ENCODE results near the gene MAD1L1.

MAD1L1 gene

GRCh38 chr7:2051707-2052656 is 180.8 kb downstream of the MAD1L1 start:
- no peaks in the 10 kb centered on the region for H3K9me3 ChIP-seq (ENCODE audit: insufficient read depth, low read depth, low read length)
- H3K4me1 ChIP-seq (ENCODE audit: insufficient read depth, low read length) = no peaks in the 10 kb centered on the region; the same call in 1 of the 2 replicates
- H3K27ac ChIP-seq (ENCODE audit: low read depth, low read length) = no peak overlapping the region
- no peaks in the 10 kb centered on the region for H3K27me3 ChIP-seq (ENCODE audit: insufficient read depth, low read length)
- WGBS = 91% methylated on average over 29 of the region's 30 CpGs
- H3K36me3 ChIP-seq (ENCODE audit: insufficient read depth, low read length) = peaks cover 2% of the 10 kb centered on the region; the same call in 1 of the 2 replicates
- no peak overlapping the region for H3K4me3 ChIP-seq (ENCODE audit: low read length)
- H3K9ac ChIP-seq (ENCODE audit: low read depth, low read length) = no peak overlapping the region; the same call in 1 of the 2 replicates

- WGBS = 96% methylated on average over 7 of the region's 7 CpGs
Measured at GRCh38 chr7:2050511-2050866, 182.3 kb downstream of the MAD1L1 start.

GRCh38 chr7:2049782-2050510 is 182.8 kb downstream of the MAD1L1 start:
- Histone ChIP-seq H3K27me3 (ENCODE audit: insufficient read depth, low read length) (no peaks in the 10 kb centered on the region), H3K4me1 (ENCODE audit: insufficient read depth, low read length) (no peaks in the 10 kb centered on the region; the same call in 1 of the 2 replicates), H3K9me3 (ENCODE audit: insufficient read depth, low read depth, low read length) (no peaks in the 10 kb centered on the region), H3K27ac (ENCODE audit: low read depth, low read length) (no peak overlapping the region), H3K4me3 (ENCODE audit: low read length) (no peak overlapping the region), H3K9ac (ENCODE audit: low read depth, low read length) (no peak overlapping the region), H3K36me3 (ENCODE audit: insufficient read depth, low read length) (peaks cover 2% of the 10 kb centered on the region; the same call in 1 of the 2 replicates)
- 95% methylated on average over 37 of the region's 37 CpGs for WGBS

More at GRCh38 chr7:2050511-2050866, 182.3 kb downstream of the MAD1L1 start:
- peaks cover 2% of the 10 kb centered on the region; the same call in 1 of the 2 replicates for H3K36me3 ChIP-seq (ENCODE audit: insufficient read depth, low read length)
- no peaks in the 10 kb centered on the region for H3K27me3 ChIP-seq (ENCODE audit: insufficient read depth, low read length)
- H3K4me1 ChIP-seq (ENCODE audit: insufficient read depth, low read length) = no peaks in the 10 kb centered on the region; the same call in 1 of the 2 replicates
- no peak overlapping the region for H3K4me3 ChIP-seq (ENCODE audit: low read length)
- H3K9me3 ChIP-seq (ENCODE audit: insufficient read depth, low read depth, low read length) = no peaks in the 10 kb centered on the region
- H3K27ac ChIP-seq (ENCODE audit: low read depth, low read length) = no peak overlapping the region
- H3K9ac ChIP-seq (ENCODE audit: low read depth, low read length) = no peak overlapping the region

- no peaks in the 10 kb centered on the region; the same call in 1 of the 2 replicates for H3K36me3 ChIP-seq (ENCODE audit: insufficient read depth, low read length)
- WGBS = 89% methylated on average over 15 of the region's 15 CpGs
- H3K9ac ChIP-seq (ENCODE audit: low read depth, low read length) = no peak overlapping the region
- H3K27ac ChIP-seq (ENCODE audit: low read depth, low read length) = 0 out of 2 replicates have a peak overlapping the region, but pooled peaks have one; percentile 18
- H3K27me3 ChIP-seq (ENCODE audit: insufficient read depth, low read length) = no peaks in the 10 kb centered on the region
- H3K4me3 ChIP-seq (ENCODE audit: low read length) = no peak overlapping the region
- H3K4me1 ChIP-seq (ENCODE audit: insufficient read depth, low read length) = no peaks in the 10 kb centered on the region; the same call in 1 of the 2 replicates
- no peaks in the 10 kb centered on the region for H3K9me3 ChIP-seq (ENCODE audit: insufficient read depth, low read depth, low read length)
Measured at GRCh38 chr7:2049111-2049781, 183.5 kb downstream of the MAD1L1 start.

GRCh38 chr7:2048531-2048930 is 184.2 kb downstream of the MAD1L1 start:
- Histone ChIP-seq H3K4me1 (ENCODE audit: insufficient read depth, low read length) (no peaks in the 10 kb centered on the region; the same call in 1 of the 2 replicates), H3K27me3 (ENCODE audit: insufficient read depth, low read length) (no peaks in the 10 kb centered on the region), H3K36me3 (ENCODE audit: insufficient read depth, low read length) (0 out of 2 replicates have a peak, but pooled peaks cover 3% of the 10 kb centered on the region), H3K27ac (ENCODE audit: low read depth, low read length) (no peak overlapping the region), H3K9ac (ENCODE audit: low read depth, low read length) (no peak overlapping the region), H3K9me3 (ENCODE audit: insufficient read depth, low read depth, low read length) (no peaks in the 10 kb centered on the region), H3K4me3 (ENCODE audit: low read length) (no peak overlapping the region)
- WGBS = 90% methylated on average over 11 of the region's 11 CpGs

- Histone ChIP-seq H3K4me3 (ENCODE audit: low read length) (no peak overlapping the region), H3K36me3 (ENCODE audit: insufficient read depth, low read length) (0 out of 2 replicates have a peak, but pooled peaks cover 3% of the 10 kb centered on the region), H3K4me1 (ENCODE audit: insufficient read depth, low read length) (no peaks in the 10 kb centered on the region; the same call in 1 of the 2 replicates), H3K9ac (ENCODE audit: low read depth, low read length) (no peak overlapping the region), H3K9me3 (ENCODE audit: insufficient read depth, low read depth, low read length) (no peaks in the 10 kb centered on the region), H3K27ac (ENCODE audit: low read depth, low read length) (no peak overlapping the region), H3K27me3 (ENCODE audit: insufficient read depth, low read length) (no peaks in the 10 kb centered on the region)
- WGBS = 97% methylated on average over 17 of the region's 17 CpGs
Measured at GRCh38 chr7:2048006-2048405, 184.7 kb downstream of the MAD1L1 start.

- Histone ChIP-seq H3K4me1 (ENCODE audit: insufficient read depth, low read length) (no peaks in the 10 kb centered on the region; the same call in 1 of the 2 replicates), H3K4me3 (ENCODE audit: low read length) (no peak overlapping the region), H3K36me3 (ENCODE audit: insufficient read depth, low read length) (peaks cover 12% of the 10 kb centered on the region; the same call in 1 of the 2 replicates), H3K9ac (ENCODE audit: low read depth, low read length) (no peak overlapping the region), H3K9me3 (ENCODE audit: insufficient read depth, low read depth, low read length) (0 out of 2 replicates have a peak, but pooled peaks cover 3% of the 10 kb centered on the region), H3K27ac (ENCODE audit: low read depth, low read length) (no peak overlapping the region), H3K27me3 (ENCODE audit: insufficient read depth, low read length) (no peaks in the 10 kb centered on the region)
- WGBS = 93% methylated on average over 29 of the region's 30 CpGs
Measured at GRCh38 chr7:2046581-2047565, 185.9 kb downstream of the MAD1L1 start.

GRCh38 chr7:2045559-2046405 is 187.0 kb downstream of the MAD1L1 start:
- H3K4me1 ChIP-seq (ENCODE audit: insufficient read depth, low read length) = 0 out of 2 replicates have a peak, but pooled peaks cover 7% of the 10 kb centered on the region
- WGBS = 91% methylated on average over 25 of the region's 25 CpGs
- no peak overlapping the region for H3K27ac ChIP-seq (ENCODE audit: low read depth, low read length)

GRCh38 chr7:2044883-2045471 is 187.8 kb downstream of the MAD1L1 start:
- H3K4me1 ChIP-seq (ENCODE audit: insufficient read depth, low read length) = 0 out of 2 replicates have a peak, but pooled peaks cover 7% of the 10 kb centered on the region
- no peaks in the 10 kb centered on the region for H3K27me3 ChIP-seq (ENCODE audit: insufficient read depth, low read length)
- 0 out of 2 replicates have a peak, but pooled peaks cover 3% of the 10 kb centered on the region for H3K9me3 ChIP-seq (ENCODE audit: insufficient read depth, low read depth, low read length)
- H3K36me3 ChIP-seq (ENCODE audit: insufficient read depth, low read length) = peaks cover 12% of the 10 kb centered on the region; the same call in 1 of the 2 replicates
- H3K27ac ChIP-seq (ENCODE audit: low read depth, low read length) = no peak overlapping the region
- H3K9ac ChIP-seq (ENCODE audit: low read depth, low read length) = no peak overlapping the region; the same call in 1 of the 2 replicates
- no peak overlapping the region for H3K4me3 ChIP-seq (ENCODE audit: low read length)
- WGBS = 95% methylated on average over 21 of the region's 21 CpGs

More at GRCh38 chr7:2045559-2046405, 187.0 kb downstream of the MAD1L1 start:
- Histone ChIP-seq H3K36me3 (ENCODE audit: insufficient read depth, low read length) (peaks cover 12% of the 10 kb centered on the region; the same call in 1 of the 2 replicates), H3K4me3 (ENCODE audit: low read length) (no peak overlapping the region), H3K27me3 (ENCODE audit: insufficient read depth, low read length) (no peaks in the 10 kb centered on the region), H3K9me3 (ENCODE audit: insufficient read depth, low read depth, low read length) (0 out of 2 replicates have a peak, but pooled peaks cover 3% of the 10 kb centered on the region), H3K9ac (ENCODE audit: low read depth, low read length) (no peak overlapping the region; the same call in 1 of the 2 replicates)

All from HUES64 (cell line).